ENCODE data around the gene RPS21. TPM values are rescaled to one million over a fixed set of nuclear protein-coding genes. Genes with fewer than 3 reads are reported as not detected.

The RPS21 gene
- total RNA-seq, 6 donors from 2014 or later, result 94.6 to 1,381 (median 998) TPM

DNA sequence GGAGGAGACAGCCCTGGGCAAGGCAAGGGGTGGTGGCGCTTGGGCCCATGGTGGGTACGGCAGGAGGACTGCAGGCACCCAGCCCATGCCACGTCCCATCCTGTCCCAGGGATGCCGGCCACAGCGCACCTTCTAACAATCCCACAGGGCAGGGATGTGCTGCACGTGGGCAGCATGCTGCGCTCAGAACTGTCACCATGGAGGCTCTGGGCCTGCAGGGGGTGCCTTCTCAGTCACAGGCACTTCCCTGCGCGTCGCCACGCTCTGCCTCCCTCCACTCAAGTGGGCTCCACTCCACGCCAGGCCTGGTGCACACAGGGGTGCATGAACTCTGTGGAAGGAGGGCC, 17.8 kb downstream of the RPS21 start:
- Histone ChIP-seq H3K27me3 (no peaks in the 10 kb centered on the region), H3K9me3 (no peaks in the 10 kb centered on the region), H3K4me1 (peaks cover 20 to 30% (median 25%) of the 10 kb centered on the region in 4 donors), H3K4me3 (no peak overlapping the region), H3K36me3 (no peaks in the 10 kb centered on the region), H3K27ac (no peak overlapping the region)
- DNase-seq (peak in 1 of 2 donors; percentile 66), ATAC-seq (ENCODE audit: low FRiP score in 2 of 2) (no peak)
- TF ChIP-seq EP300 (IDR thresholded peaks at IDR 0.05) (no peak), POLR2A (IDR thresholded peaks at IDR 0.05) (no peak), POLR2AphosphoS5 (IDR thresholded peaks at IDR 0.05) (no peak)
- TF ChIP-seq, protein P1, sequence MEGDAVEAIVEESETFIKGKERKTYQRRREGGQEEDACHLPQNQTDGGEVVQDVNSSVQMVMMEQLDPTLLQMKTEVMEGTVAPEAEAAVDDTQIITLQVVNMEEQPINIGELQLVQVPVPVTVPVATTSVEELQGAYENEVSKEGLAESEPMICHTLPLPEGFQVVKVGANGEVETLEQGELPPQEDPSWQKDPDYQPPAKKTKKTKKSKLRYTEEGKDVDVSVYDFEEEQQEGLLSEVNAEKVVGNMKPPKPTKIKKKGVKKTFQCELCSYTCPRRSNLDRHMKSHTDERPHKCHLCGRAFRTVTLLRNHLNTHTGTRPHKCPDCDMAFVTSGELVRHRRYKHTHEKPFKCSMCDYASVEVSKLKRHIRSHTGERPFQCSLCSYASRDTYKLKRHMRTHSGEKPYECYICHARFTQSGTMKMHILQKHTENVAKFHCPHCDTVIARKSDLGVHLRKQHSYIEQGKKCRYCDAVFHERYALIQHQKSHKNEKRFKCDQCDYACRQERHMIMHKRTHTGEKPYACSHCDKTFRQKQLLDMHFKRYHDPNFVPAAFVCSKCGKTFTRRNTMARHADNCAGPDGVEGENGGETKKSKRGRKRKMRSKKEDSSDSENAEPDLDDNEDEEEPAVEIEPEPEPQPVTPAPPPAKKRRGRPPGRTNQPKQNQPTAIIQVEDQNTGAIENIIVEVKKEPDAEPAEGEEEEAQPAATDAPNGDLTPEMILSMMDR (IDR thresholded peaks at IDR 0.05), result no peak
- WGBS, 2 donors, result 93 to 95% methylated on average over 7 to 12 of the region's 12 CpGs

DNA sequence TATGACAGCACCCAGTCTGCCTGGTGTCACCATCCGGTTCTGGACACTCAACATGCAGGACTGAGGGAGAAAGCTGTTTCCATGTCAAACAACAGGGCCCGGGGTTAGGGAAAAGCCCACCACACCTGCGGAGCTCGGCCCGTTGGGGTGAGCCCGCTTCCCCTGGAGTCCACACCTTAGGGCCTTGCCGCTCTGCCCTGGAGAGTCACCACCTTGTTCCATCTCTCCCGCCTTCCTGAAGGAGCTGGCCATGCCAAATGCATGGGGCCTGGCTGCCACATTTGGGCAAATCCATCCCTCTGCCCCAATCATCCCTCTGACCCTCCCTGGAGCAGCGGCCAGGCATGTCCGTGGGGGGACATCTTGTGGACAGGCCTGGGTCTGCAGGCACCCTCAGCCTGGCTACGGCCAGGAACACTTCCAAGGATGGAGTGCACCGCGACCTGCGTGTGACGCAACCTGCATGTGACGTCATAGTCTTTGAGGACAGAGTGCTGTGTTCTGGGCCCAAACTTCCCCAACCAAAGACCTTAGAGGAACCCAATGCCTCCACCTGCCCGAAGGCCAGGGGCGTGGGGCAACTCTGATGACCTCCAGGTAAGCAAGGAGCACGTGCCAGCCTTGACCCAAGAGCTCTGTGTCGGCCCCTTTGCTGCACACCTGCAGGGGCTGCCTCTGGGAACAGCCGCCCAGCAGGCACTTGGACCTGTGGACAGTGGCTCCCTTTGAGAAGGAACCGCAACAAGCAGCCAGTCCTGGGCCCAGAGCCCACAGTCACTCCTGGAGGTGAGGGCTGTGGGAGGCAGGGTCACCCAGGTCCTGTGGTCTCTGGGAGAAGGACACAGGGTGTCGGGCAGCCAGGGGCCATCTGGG, 18.4 kb downstream of the RPS21 start:
- Histone ChIP-seq H3K9me3 (no peaks in the 10 kb centered on the region), H3K4me1 (peaks cover 26 to 36% (median 31%) of the 10 kb centered on the region in 4 donors), H3K36me3 (no peaks in the 10 kb centered on the region), H3K4me3 (peak overlapping the region in 1 of 4 donors; percentile 72), H3K27me3 (no peaks in the 10 kb centered on the region), H3K27ac (no peak overlapping the region)
- 67 to 69% methylated on average over 17 to 22 of the region's 23 CpGs for WGBS, 2 donors
- peak in 1 of 2 donors; percentile 6 for ATAC-seq (ENCODE audit: low FRiP score in 2 of 2)
- DNase-seq, result peak; percentile 52 to 70
- TF ChIP-seq POLR2A (IDR thresholded peaks at IDR 0.05), result no peak
- TF ChIP-seq, protein P1 (IDR thresholded peaks at IDR 0.05), result peak; percentile 38 to 79 (median 54)

DNA sequence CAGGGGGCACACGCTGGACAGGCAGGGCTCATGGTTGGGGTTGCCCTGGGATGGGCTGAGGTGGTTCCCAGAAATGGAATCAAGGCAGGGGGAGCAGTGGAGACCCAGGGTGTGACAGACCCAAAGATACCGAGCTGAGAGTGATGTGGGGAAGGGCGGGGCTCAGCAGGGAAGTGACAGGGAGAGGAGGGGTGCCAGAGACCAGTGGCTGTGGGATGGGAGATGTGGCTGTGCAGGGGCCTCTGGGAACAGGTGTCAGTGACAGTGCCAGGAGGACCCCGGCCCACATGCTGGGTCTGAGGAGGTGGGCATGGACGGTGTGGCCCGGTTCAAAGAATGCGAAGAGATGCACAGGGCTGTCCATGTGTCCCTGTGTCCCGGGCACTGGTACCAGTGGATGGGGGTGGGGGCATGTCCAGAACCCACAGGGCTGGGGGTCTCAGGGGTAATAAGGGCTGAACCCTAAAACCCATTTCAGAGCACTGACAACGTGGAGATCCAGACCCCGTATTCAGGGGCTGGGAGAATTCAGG, 19.1 kb downstream of the RPS21 start:
- TF ChIP-seq POLR2A (IDR thresholded peaks at IDR 0.05) (no peak), POLR2AphosphoS5 (IDR thresholded peaks at IDR 0.05) (no peak), EP300 (IDR thresholded peaks at IDR 0.05) (no peak)
- TF ChIP-seq, protein P1 (IDR thresholded peaks at IDR 0.05), result no peak
- Histone ChIP-seq H3K27ac (no peak overlapping the region), H3K4me3 (peak overlapping the region in 3 of 4 donors; percentile 72 to 76 (median 72)), H3K27me3 (no peaks in the 10 kb centered on the region), H3K4me1 (peaks cover 28 to 39% (median 34%) of the 10 kb centered on the region in 4 donors), H3K9me3 (no peaks in the 10 kb centered on the region), H3K36me3 (no peaks in the 10 kb centered on the region)
- 60 to 65% methylated on average over 10 of the region's 10 CpGs for WGBS, 2 donors
- peak in 1 of 2 donors; percentile 26 for DNase-seq
- no peak for ATAC-seq (ENCODE audit: low FRiP score in 2 of 2)

DNA sequence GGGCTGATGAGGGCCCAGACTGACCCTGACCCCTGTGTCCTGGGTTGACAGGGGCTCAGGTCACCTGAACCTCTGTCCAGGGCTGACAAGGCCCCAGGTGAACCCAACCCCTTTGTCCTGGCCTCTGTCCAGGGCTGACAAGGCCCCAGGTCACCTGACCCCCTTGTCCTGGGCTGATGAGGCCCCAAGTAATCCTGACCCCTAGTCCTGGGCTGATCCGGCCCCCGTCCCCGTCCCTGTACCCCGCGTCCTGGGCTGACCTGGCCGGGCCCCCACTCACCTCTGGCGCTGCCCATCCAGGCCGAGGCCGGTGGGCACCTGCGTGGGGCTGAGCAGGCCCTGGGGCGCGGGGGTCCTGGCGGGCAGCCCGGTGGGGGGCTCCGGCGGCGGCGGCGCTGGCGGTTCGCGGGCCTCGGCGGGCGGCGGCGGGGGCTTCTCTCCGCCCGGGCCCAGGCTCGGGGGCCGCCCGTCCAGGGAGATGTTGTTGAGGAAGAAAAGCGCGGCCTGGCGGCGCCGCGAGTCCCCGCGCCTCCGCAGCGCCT, 19.8 kb downstream of the RPS21 start:
- H3K27me3 ChIP-seq, result no peaks in the 10 kb centered on the region
- H3K4me3 ChIP-seq, result peak overlapping the region; percentile 54 to 76 (median 72)
- no peaks in the 10 kb centered on the region for H3K9me3 ChIP-seq
- DNase-seq, result peak in 1 of 2 donors; percentile 42
- 0% methylated on average over 24 of the region's 42 CpGs; no CpG with 5 or more reads in 1 of the 2 donors for WGBS, 2 donors
- TF ChIP-seq, protein P1 (IDR thresholded peaks at IDR 0.05), result no peak
- TF ChIP-seq POLR2A (IDR thresholded peaks at IDR 0.05) (no peak), POLR2AphosphoS5 (IDR thresholded peaks at IDR 0.05) (no peak), EP300 (IDR thresholded peaks at IDR 0.05) (no peak)
- H3K36me3 ChIP-seq, result no peaks in the 10 kb centered on the region
- peaks cover 28 to 39% (median 34%) of the 10 kb centered on the region in 4 donors for H3K4me1 ChIP-seq
- peak overlapping the region in 2 of 4 donors; percentile 58 to 78 for H3K27ac ChIP-seq
- ATAC-seq (ENCODE audit: low FRiP score in 2 of 2), result no peak
